HepG2 (cell line): Measurements from ENCODE around the gene DRC7. TPM values are rescaled to one million over a fixed set of nuclear protein-coding genes. Genes with fewer than 3 reads are reported as not detected.

Source experiments
- ATAC-seq: fragments of 200-7000 bp; cut with Tn5 transposase; 3 replicates; pipeline ENCODE4 v1.9.1; 2020; ENCODE audit warnings: mild to moderate bottlenecking, moderate library complexity
- BruUV-seq: library from RNA; stranded (reverse); fragments of 400-500 nt; replicated peaks from 2 replicates; lab custom pipeline; 2021; lab: Mats Ljungman, UMichigan
- CTCF ChIA-PET: fragments of 300-600 bp; formaldehyde crosslinking; extraction: SDS; loops from one replicate; lab custom pipeline; 2021; ENCODE audit warnings: low total read pairs, inconsistent platforms, low intra/inter-chr PET ratio; lab: Yijun Ruan, JAX
- POLR2A ChIA-PET: fragments of 350-600 bp; sonication (Branson Sonifier 250); formaldehyde crosslinking; loops from one replicate; lab custom pipeline; 2020; ENCODE audit warnings: antibody characterized with exemption, inconsistent platforms; lab: Yijun Ruan, JAX
- DNase-seq: peaks from one replicate; pipeline ENCODE4 v3.0.0-alpha.2; 2015; ENCODE audit warnings: low spot score
- FAIRE-seq: peaks from 3 replicates; lab custom pipeline; 2011; peaks lifted over from hg19 to GRCh38; lab: Jason Lieb, UNC
- H2AFZ ChIP-seq: one replicate; pipeline ENCODE4 v1.6.1; 2011; ENCODE audit warnings: low read length, inconsistent platforms
- H3K27ac ChIP-seq: fragments of 300-600 bp; 3 replicates; pipeline ENCODE4 v1.8.0; 2011; ENCODE audit warnings: mixed run types, mild to moderate bottlenecking, mixed read lengths, low read length, inconsistent platforms; ENCODE audit not compliant: insufficient read depth; ENCODE audit errors: extremely low read length
- H3K27me3 ChIP-seq, 2 experiments: fragments of 200-600 bp in 1 of 2; 2 replicates in 1 of 2; 3 replicates in 1 of 2; pipeline versions ENCODE4 v1.6.0 to v1.8.0; 2011; ENCODE audit warnings: low read length in 2 of 2, mild to moderate bottlenecking in 2 of 2, moderate library complexity in 2 of 2, inconsistent platforms in 1 of 2; ENCODE audit not compliant: insufficient read depth in 2 of 2, control insufficient read depth in 1 of 2
- H3K36me3 ChIP-seq, 2 experiments: fragments of 200-600 bp in 1 of 2; replicated peaks in 1 of 2; 2 replicates in 1 of 2; 3 replicates in 1 of 2; pipeline versions ENCODE4 v1.5.1 to v1.8.0; 2011; ENCODE audit warnings: low read length in 2 of 2, inconsistent platforms in 1 of 2; ENCODE audit not compliant: insufficient read depth in 2 of 2, control insufficient read depth in 1 of 2
- H3K4me1 ChIP-seq: 2 replicates; pipeline ENCODE4 v1.5.1; 2012; ENCODE audit warnings: low read length, inconsistent platforms; ENCODE audit not compliant: insufficient read depth
- H3K4me2 ChIP-seq: 2 replicates; pipeline ENCODE4 v1.6.0; 2011; ENCODE audit warnings: low read depth, low read length, inconsistent platforms
- H3K4me3 ChIP-seq, 3 experiments: fragments of 200-600 bp in 1 of 3; sonication (generic), shearing (Covaris generic) in 1 of 3; replicated peaks in 1 of 3; 2 replicates each; pipeline ENCODE4 v1.5.1; 2011 to 2016; ENCODE audit warnings: low read length in 3 of 3, inconsistent platforms in 2 of 3, low read depth in 2 of 3, mild to moderate bottlenecking in 2 of 3, control low read depth in 1 of 3, mixed read lengths in 1 of 3; ENCODE audit not compliant: insufficient read depth in 1 of 3
- H3K79me2 ChIP-seq: one replicate; pipeline ENCODE4 v1.6.1; 2011; ENCODE audit warnings: low read length, inconsistent platforms; ENCODE audit not compliant: insufficient read depth
- H3K9ac ChIP-seq: 2 replicates; pipeline ENCODE4 v1.6.0; 2011; ENCODE audit warnings: mild to moderate bottlenecking, low read depth, low read length, inconsistent platforms; ENCODE audit not compliant: insufficient read depth
- H3K9me3 ChIP-seq: 2 replicates; pipeline ENCODE4 v1.5.1; 2012; ENCODE audit warnings: mild to moderate bottlenecking, low read length
- H4K20me1 ChIP-seq: 2 replicates; pipeline ENCODE4 v1.6.0; 2011; ENCODE audit warnings: inconsistent platforms, mild to moderate bottlenecking, low read length, moderate library complexity; ENCODE audit not compliant: insufficient read depth
- ZNF317 ChIP-seq: sonication (generic); formaldehyde crosslinking; IDR thresholded peaks from 2 replicates; pipeline ENCODE4 v1.5.0; 2020; ENCODE audit warnings: mild to moderate bottlenecking, missing genetic modification reagents
- WGBS: methylation state at CpG from one replicate; pipeline ENCODE4 v1.1.6; 2017; ENCODE audit warnings: low lambda C conversion rate; 5-methylcytosine and 5-hydroxymethylcytosine counted together
- in situ Hi-C: cut with HindIII; loops from 2 replicates; pipeline ENCODE4 v1.10.0; 2017; ENCODE audit warnings: low pct_unique_long_range_greater_than_20kb; ENCODE audit not compliant: extremely low pct_ligation_motif_present
- intact Hi-C: fragments of 100-400 bp; cut with micrococcal nuclease; formaldehyde crosslinking; loops from one replicate; pipeline ENCODE4 v1.10.0; 2022; ENCODE audit not compliant: unreplicated experiment
- polyA plus RNA-seq, 8 experiments: library from polyadenylated mRNA; depleted of rRNA in 3 of 8; stranded (reverse) in 7 of 8; unstranded in 1 of 8; fragments of >200 nt; fragmentation: Illumina TruSeq in 4 of 8; extraction: Trizol in 4 of 8; gene quantifications; 2 replicates each; pipeline versions ENCODE4 v1.2.1 to v1.2.3, GENCODE V29; 2011 to 2016; ENCODE audit warnings: low read depth in 4 of 8, missing spikeins in 1 of 8, mixed read lengths in 1 of 8; ENCODE audit not compliant: insufficient read depth in 1 of 8
- total RNA-seq, 5 experiments: library from RNA; depleted of rRNA; stranded (reverse); fragments of >200 nt; fragmentation: Illumina TruSeq; extraction: Trizol; gene quantifications; 2 replicates each; pipeline ENCODE4 v1.2.3, GENCODE V29; 2016; ENCODE audit warnings: low read depth in 1 of 5
- TF ChIP-seq, protein P1 (sequence below): sonication (generic); formaldehyde crosslinking; IDR thresholded peaks from 2 replicates; pipeline ENCODE4 v1.4.0; 2020; ENCODE audit warnings: mild to moderate bottlenecking, missing genetic modification reagents
- TF ChIP-seq, protein P2 (sequence below): sonication (generic); formaldehyde crosslinking; IDR thresholded peaks from 2 replicates; pipeline ENCODE4 v1.4.0; 2020; ENCODE audit warnings: mild to moderate bottlenecking, missing genetic modification reagents

Gene DRC7
- total and polyA plus RNA-seq, 2 of the 13 experiments (the other 11 are each of a cell fraction or from before 2014, with no cell fraction given) = 2.7 to 3.4 TPM

DNA sequence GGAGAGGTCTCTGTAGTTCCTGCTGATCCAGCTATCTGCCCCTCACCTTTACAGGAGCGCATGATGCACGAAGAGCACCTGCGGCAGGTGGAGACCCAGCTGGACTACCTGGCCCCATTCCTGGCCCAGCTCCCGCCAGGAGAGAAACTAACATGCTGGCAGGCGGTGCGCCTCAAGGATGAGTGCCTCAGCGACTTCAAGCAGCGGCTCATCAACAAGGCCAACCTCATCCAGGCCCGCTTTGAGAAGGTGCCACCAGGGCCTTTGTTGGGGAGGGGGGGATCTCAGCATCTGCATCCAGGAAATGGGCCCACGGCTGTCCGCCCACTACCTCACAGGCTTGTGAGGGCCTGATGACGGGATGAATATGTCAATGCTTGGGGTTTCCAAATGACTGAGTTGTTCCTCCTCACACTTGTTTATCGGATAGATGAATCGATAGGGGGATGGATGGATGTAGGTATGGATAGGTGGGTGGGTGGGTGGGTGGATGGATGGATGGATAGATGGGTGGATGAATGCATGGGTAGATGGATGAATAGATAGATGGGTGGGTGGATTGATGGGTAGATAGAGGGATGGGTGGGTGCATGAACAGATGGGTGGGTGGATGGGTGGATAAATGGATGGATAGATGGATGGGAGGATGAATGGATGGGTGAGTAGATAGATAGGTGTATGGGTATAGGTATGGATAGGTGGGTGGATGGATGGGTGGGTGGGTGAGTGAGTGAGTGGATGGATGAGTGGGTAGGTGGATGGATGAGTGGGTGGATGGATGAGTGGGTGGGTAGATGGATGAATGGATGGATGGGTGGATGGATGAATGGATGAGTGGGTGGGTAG lies 34.0 kb downstream of the DRC7 start:
- in situ Hi-C loops = loop anchor here (5.0 kb wide), 1 partner anchor 126 kb away; no protein-coding TSS in a partner anchor
- POLR2A ChIA-PET = no interaction called here

More for the DNA sequence above, 34.0 kb downstream of the DRC7 start:
- H3K27me3 ChIP-seq = no peaks in the 10 kb centered on the region
- no peaks in the 10 kb centered on the region for H3K36me3 ChIP-seq
- peaks cover 10% of the 10 kb centered on the region for H3K4me1 ChIP-seq
- no peak for FAIRE-seq
- H3K9me3 ChIP-seq = no peaks in the 10 kb centered on the region
- H4K20me1 ChIP-seq = no peaks in the 10 kb centered on the region
- ATAC-seq = no peak
- H3K79me2 ChIP-seq = no peaks in the 10 kb centered on the region
- no peak overlapping the region for H3K4me2 ChIP-seq
- no peak for DNase-seq
- no peak overlapping the region for H3K27ac ChIP-seq
- no peak overlapping the region for H2AFZ ChIP-seq
- WGBS = 88% methylated on average over 14 of the region's 14 CpGs
- intact Hi-C loops = no loop called here
- no peak overlapping the region for H3K9ac ChIP-seq
- BruUV-seq = no TSS peak
- no peak overlapping the region for H3K4me3 ChIP-seq
- TF ChIP-seq, protein P1, sequence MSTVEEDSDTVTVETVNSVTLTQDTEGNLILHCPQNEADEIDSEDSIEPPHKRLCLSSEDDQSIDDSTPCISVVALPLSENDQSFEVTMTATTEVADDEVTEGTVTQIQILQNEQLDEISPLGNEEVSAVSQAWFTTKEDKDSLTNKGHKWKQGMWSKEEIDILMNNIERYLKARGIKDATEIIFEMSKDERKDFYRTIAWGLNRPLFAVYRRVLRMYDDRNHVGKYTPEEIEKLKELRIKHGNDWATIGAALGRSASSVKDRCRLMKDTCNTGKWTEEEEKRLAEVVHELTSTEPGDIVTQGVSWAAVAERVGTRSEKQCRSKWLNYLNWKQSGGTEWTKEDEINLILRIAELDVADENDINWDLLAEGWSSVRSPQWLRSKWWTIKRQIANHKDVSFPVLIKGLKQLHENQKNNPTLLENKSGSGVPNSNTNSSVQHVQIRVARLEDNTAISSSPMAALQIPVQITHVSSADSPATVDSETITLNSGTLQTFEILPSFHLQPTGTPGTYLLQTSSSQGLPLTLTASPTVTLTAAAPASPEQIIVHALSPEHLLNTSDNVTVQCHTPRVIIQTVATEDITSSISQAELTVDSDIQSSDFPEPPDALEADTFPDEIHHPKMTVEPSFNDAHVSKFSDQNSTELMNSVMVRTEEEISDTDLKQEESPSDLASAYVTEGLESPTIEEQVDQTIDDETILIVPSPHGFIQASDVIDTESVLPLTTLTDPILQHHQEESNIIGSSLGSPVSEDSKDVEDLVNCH (CRISPR knock-in tag) = no peak
- no peak for TF ChIP-seq ZNF317
- TF ChIP-seq, protein P2, sequence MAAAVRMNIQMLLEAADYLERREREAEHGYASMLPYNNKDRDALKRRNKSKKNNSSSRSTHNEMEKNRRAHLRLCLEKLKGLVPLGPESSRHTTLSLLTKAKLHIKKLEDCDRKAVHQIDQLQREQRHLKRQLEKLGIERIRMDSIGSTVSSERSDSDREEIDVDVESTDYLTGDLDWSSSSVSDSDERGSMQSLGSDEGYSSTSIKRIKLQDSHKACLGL (CRISPR knock-in tag) = no peak
- CTCF ChIA-PET = no interaction called here
